ENCODE results near the gene EXOSC5.

Gene EXOSC5

DNA sequence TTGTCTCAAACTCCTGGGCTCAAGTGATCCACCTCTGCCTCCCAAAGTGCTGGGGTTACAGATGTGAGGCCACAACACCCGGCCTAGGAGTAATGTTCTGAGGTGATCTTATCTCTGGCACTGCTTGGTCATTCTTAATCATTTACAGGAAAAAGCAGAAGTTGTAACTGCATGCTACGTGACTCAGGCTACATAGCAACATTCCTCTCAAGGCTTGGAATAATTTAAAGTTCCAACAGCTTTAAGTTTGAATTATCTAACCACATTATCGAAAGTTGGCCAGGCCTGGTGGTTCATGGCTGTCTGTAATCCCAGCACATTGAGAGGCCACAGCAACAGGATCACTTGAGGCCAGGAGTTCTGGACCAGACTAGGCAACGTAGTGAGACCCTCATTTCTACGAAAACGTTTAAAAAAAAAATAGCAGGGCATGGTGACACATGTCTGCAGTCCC is 29.3 kb downstream of the EXOSC5 start:
- CTCF ChIA-PET: interaction anchor here (0.8 to 3.5 kb wide), 4 partner anchors 10 to 35 kb away, joined by 3 to 18 read pairs (median 5); partner anchors contain the start of gene TGFB1
- TF ChIP-seq, protein P1, sequence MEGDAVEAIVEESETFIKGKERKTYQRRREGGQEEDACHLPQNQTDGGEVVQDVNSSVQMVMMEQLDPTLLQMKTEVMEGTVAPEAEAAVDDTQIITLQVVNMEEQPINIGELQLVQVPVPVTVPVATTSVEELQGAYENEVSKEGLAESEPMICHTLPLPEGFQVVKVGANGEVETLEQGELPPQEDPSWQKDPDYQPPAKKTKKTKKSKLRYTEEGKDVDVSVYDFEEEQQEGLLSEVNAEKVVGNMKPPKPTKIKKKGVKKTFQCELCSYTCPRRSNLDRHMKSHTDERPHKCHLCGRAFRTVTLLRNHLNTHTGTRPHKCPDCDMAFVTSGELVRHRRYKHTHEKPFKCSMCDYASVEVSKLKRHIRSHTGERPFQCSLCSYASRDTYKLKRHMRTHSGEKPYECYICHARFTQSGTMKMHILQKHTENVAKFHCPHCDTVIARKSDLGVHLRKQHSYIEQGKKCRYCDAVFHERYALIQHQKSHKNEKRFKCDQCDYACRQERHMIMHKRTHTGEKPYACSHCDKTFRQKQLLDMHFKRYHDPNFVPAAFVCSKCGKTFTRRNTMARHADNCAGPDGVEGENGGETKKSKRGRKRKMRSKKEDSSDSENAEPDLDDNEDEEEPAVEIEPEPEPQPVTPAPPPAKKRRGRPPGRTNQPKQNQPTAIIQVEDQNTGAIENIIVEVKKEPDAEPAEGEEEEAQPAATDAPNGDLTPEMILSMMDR (IDR thresholded peaks at IDR 0.05; ENCODE audit: control extremely low read depth, extremely low read depth, low read depth, missing control alignments): no peak
- POLR2A ChIA-PET: interaction anchor here (0.6 kb wide), 1 partner anchor 1924 kb away, joined by 3 read pairs; no protein-coding TSS in a partner anchor
- DNase-seq (ENCODE audit: extremely low spot score): no peak

- CTCF ChIA-PET: interaction anchor here (1.0 to 4.1 kb wide), 7 partner anchors 8 to 198 kb away, joined by 3 to 68 read pairs (median 3); partner anchors contain the start of gene TGFB1
- TF ChIP-seq, protein P1 (IDR thresholded peaks at IDR 0.05; ENCODE audit: control extremely low read depth, extremely low read depth, low read depth, missing control alignments): no peak
- no peak for DNase-seq (ENCODE audit: extremely low spot score)
- POLR2A ChIA-PET: interaction anchor here (0.7 to 3.0 kb wide), 2 partner anchors 14 to 914 kb away, joined by 3 to 25 read pairs; partner anchors contain the start of gene TGFB1
Observed at GRCh38 chr19:41366089-41366488, 31.1 kb downstream of the EXOSC5 start.

DNA sequence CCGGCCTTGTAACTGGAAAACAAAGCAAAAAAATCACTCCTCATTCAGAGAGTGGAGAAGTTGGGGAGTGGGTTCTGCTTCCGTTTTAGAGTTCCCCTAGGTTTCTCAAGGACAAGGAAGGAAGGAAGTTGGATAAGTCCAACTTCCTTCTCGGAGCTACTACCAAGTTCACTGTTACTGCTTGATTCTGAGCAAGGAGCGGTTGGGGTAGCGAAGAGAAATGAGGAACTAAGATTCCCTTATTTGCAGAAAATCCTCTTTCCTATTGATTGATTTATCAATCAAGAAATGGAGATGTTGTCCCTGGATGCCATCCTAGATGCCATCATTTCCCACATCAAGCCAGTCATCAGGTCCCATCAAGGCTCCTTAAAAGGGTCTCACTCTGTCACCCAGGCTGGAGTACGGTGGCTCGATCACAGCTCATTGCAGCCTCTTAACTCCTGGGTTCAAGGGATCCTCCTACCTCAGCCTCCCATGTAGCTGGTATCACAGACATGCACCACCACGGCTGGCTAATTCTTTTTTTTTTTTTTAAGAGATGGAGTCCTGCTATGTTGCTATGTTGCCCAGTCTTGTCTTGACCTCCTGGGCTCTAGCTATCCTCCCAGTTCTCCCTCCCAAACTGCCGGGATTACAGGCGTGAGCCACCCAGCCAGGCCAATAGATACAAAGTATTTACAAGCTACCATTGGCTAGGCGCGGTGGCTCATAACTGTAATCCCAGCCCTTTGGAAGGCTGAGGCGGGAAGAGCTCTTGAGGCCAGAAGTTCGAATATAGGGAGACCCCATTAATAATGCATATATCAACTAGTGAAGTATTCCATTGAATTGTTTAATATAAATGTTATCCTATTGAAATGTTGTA is 32.4 kb downstream of the EXOSC5 start:
- ChIA-PET POLR2A (interaction anchor here (0.7 to 3.0 kb wide), 7 partner anchors 9 to 166 kb away, joined by 3 to 25 read pairs (median 6); partner anchors contain the start of gene TGFB1), CTCF (interaction anchor here (0.7 to 4.1 kb wide), 14 partner anchors 8 to 232 kb away, joined by 3 to 68 read pairs (median 4); partner anchors contain the start of gene TGFB1)
- no peak for DNase-seq (ENCODE audit: extremely low spot score)
- TF ChIP-seq, protein P1 (IDR thresholded peaks at IDR 0.05; ENCODE audit: control extremely low read depth, extremely low read depth, low read depth, missing control alignments): no peak

- TF ChIP-seq, protein P1 (IDR thresholded peaks at IDR 0.05; ENCODE audit: control extremely low read depth, extremely low read depth, low read depth, missing control alignments): no peak
- ChIA-PET CTCF (interaction anchor here (0.7 to 4.1 kb wide), 9 partner anchors 9 to 207 kb away, joined by 3 to 68 read pairs (median 4); partner anchors contain the start of gene TGFB1), POLR2A (interaction anchor here (0.5 to 3.0 kb wide), 8 partner anchors 8 to 938 kb away, joined by 3 to 25 read pairs (median 6); partner anchors contain the start of genes SERTAD1 and TGFB1)
- DNase-seq (ENCODE audit: extremely low spot score): peak; percentile 97
Observed at GRCh38 chr19:41363753-41364523, 33.2 kb downstream of the EXOSC5 start, which contains the start of gene B9D2. TSS of gene B9D2 (minus strand) at chr19:41364149. CDS start at chr19:41363519, 630 bp downstream.

DNA sequence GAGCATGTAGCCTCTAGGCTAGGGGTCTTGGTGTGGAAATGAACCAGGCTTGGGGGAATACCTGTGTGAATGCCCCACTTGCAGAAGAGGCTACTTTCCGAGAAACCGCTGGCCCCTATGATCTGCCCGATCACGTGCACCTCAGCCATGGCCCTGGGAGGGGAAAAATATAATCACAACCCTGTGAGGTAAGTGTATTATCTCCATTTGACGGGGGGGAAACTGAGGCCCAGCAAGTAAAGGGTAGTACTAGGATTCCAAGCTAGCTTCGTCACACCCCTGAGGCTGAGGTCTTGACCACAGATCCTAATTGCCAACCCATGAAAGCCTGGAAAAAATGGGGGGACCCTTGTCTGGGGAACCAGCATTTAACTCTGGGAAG is 33.8 kb downstream of the EXOSC5 start:
- TF ChIP-seq, protein P1 (IDR thresholded peaks at IDR 0.05; ENCODE audit: control extremely low read depth, extremely low read depth, low read depth, missing control alignments): no peak
- CTCF ChIA-PET: interaction anchor here (0.7 to 4.1 kb wide), 6 partner anchors 9 to 207 kb away, joined by 3 to 68 read pairs (median 4); partner anchors contain the start of gene TGFB1
- POLR2A ChIA-PET: interaction anchor here (0.5 to 3.0 kb wide), 7 partner anchors 8 to 937 kb away, joined by 3 to 25 read pairs (median 6); partner anchors contain the start of genes SERTAD1 and TGFB1
- no peak for DNase-seq (ENCODE audit: extremely low spot score)

Data from GM10248 (cell line).